Kidney epithelial cell (primary cell): ENCODE results near the gene SIX2. TPM values are rescaled to one million over a fixed set of nuclear protein-coding genes. Genes with fewer than 3 reads are reported as not detected.

ENCODE experiments used
- DNase-seq: peaks from one replicate; pipeline ENCODE4 v3.0.0-alpha.2; 2010; ENCODE audit warnings: low read depth
- H3K27me3 ChIP-seq: 2 replicates; pipeline ENCODE4 v1.6.0; 2011; ENCODE audit warnings: low read length; ENCODE audit not compliant: control insufficient read depth, insufficient read depth
- H3K36me3 ChIP-seq: 2 replicates; pipeline ENCODE4 v1.5.1; 2011; ENCODE audit warnings: low read length; ENCODE audit not compliant: control insufficient read depth, insufficient read depth
- H3K4me3 ChIP-seq: 2 replicates; pipeline ENCODE4 v1.5.1; 2011; ENCODE audit warnings: low read depth, mild to moderate bottlenecking, control low read depth, low read length
- CTCF ChIP-seq: IDR thresholded peaks from 2 replicates; pipeline ENCODE4 v1.5.1; 2011; ENCODE audit warnings: mild to moderate bottlenecking, moderate library complexity, low read length, control low read depth, inconsistent platforms; ENCODE audit not compliant: insufficient read depth, poor library complexity, severe bottlenecking
- total RNA-seq: library from RNA; depleted of rRNA; stranded (reverse); fragments of >200 nt; gene quantifications from 2 replicates; pipeline ENCODE4 v1.2.3, GENCODE V29; 2015

Gene SIX2
- total RNA-seq, 1 donor from 2014 or later, result 0.96 TPM

DNA sequence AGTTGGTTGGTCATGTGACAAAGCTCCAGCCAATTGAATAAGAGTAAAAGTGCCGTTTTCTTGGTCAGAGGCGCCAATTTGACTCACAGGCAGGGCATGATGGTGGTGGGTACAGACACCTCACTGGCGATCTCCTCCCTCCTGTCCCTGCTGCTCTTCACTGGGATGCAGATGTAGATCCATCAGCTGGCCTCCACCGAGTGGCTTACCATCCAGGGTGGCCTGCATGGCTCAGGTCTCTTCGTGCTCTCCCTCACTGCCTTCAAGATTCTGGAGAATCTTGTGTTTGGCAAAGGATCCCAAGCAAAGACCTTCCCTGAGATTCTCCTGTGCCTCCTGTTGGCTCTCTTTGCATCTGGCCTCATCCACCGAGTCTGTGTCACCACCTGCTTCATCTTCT lies 12.9 kb downstream of the SIX2 start:
- no peak for DNase-seq
- TF ChIP-seq CTCF, result no peak
- H3K4me3 ChIP-seq, result no peak overlapping the region
- peaks cover 1% of the 10 kb centered on the region for H3K36me3 ChIP-seq
- H3K27me3 ChIP-seq, result peaks cover 55% of the 10 kb centered on the region

DNA sequence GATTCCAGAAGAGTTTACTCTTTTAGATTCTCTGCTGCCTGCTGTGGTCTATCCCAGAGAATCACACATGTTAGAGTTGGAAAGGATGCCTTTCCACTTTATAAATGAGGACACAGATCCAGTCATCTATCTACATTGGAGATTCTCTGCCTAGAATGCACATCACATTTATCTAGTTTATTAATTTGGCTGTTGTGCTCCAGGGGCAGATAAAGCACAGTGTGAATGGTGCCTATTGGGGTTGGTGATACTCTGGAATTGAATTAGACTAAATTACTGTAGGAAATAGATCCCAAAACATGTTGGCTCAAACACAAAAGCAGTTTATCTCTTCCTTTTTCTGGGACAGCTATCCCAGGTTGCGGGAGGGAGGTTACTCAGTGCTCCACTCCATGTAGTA lies 14.9 kb downstream of the SIX2 start:
- DNase-seq, result no peak
- TF ChIP-seq CTCF, result no peak
- no peak overlapping the region for H3K4me3 ChIP-seq
- H3K27me3 ChIP-seq, result peaks cover 40% of the 10 kb centered on the region
- no peaks in the 10 kb centered on the region for H3K36me3 ChIP-seq

GRCh38 chr2:44989176-44989575 lies 20.1 kb downstream of the SIX2 start:
- Histone ChIP-seq H3K36me3 (no peaks in the 10 kb centered on the region), H3K4me3 (no peak overlapping the region), H3K27me3 (peaks cover 16% of the 10 kb centered on the region)
- no peak for DNase-seq
- TF ChIP-seq CTCF, result no peak

DNA sequence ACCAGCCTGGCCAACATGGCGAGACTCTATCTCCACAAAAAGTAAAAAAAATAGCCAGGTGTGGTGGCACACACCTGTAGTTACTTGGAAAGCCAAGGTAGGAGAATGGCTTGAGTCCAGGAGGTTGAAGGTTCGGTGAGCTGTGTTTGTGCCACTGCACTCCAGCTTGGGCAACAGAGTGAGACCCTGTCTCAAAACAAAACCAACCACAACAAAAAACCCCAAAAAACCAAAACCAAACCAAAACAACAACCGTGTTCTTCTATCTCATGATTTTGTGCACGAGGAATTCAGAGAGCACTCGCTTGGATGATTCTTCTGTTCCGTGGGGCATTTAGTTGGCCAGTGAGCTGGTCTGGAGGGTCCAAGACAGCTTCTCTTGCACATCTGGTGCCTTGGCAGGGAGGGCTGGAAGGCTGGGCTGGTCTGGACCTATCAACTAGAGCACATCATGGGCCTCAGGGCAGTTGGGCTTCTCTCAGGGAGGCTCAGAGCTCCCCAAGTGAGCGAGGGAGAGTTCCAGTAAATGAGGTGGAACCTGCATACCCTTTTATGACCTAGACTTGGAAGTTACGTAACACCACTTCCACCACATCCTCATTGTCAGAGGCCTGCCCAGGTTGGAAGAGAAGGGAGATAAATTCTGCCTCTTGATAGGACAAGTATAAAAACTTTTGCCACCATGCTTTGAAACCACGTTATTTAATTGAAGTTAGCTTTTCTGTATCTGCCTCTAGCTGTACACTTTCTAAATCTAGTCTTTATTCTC lies 25.2 kb downstream of the SIX2 start:
- Histone ChIP-seq H3K4me3 (no peak overlapping the region), H3K36me3 (no peaks in the 10 kb centered on the region), H3K27me3 (peaks cover 2% of the 10 kb centered on the region)
- TF ChIP-seq CTCF, result no peak
- DNase-seq, result no peak

- no peak for DNase-seq
- Histone ChIP-seq H3K4me3 (no peak overlapping the region), H3K36me3 (no peaks in the 10 kb centered on the region), H3K27me3 (peaks cover 9% of the 10 kb centered on the region)
- peak; percentile 81 for TF ChIP-seq CTCF
These were observed 27.5 kb downstream of the SIX2 start for GRCh38 chr2:44981714-44982108.
